ENCODE measurements around the gene MRPL51. TPM values are rescaled to one million over a fixed set of nuclear protein-coding genes. Genes with fewer than 3 reads are reported as not detected.

The MRPL51 gene
- total RNA-seq, 3 donors from 2014 or later: 58.5 to 72.1 (median 62.4) TPM

DNA sequence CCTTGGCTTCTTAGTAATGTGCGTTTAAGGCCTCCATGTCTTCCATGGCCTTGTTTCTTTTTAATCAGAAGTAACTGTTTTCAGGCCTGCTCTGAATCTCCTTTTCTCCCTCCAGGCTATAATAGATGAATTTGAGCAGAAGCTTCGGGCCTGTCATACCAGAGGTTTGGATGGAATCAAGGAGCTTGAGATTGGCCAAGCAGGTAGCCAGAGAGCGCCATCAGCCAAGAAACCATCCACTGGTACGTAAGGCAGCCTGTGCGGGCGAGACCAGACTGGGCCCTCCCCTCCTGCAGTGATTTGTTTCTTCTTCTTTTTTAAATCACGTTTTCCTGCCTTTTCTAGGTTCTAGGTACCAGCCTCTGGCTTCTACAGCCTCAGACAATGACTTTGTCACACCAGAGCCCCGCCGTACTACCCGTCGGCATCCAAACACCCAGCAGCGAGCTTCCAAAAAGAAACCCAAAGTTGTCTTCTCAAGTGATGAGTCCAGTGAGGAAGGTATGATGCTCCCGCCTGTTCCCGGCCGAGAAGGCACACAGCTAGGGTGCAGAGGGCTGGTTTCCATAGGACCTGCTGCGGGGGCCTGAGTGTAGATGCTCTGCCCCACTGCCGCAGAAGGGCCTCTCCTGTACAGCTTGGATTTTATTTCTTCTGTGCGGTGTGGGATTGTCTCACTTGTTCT, 37.7 kb upstream of the MRPL51 start:
- Histone ChIP-seq H3K4me3 (no peak overlapping the region), H3K9me3 (no peaks in the 10 kb centered on the region), H3K4me1 (peaks cover 2 to 19% of the 10 kb centered on the region in 2 donors), H3K36me3 (no peaks in the 10 kb centered on the region), H3K27me3 (no peaks in the 10 kb centered on the region), H3K27ac (no peak overlapping the region)
- intact Hi-C loops (cut with DNase I; ENCODE audit: low total_unique reads): loop anchor here (10.0 kb wide), 1 partner anchor 106 kb away; no protein-coding TSS in a partner anchor
- TF ChIP-seq POLR2AphosphoS5 (IDR thresholded peaks at IDR 0.05) (no peak), POLR2A (IDR thresholded peaks at IDR 0.05) (no peak)
- TF ChIP-seq, protein P1, sequence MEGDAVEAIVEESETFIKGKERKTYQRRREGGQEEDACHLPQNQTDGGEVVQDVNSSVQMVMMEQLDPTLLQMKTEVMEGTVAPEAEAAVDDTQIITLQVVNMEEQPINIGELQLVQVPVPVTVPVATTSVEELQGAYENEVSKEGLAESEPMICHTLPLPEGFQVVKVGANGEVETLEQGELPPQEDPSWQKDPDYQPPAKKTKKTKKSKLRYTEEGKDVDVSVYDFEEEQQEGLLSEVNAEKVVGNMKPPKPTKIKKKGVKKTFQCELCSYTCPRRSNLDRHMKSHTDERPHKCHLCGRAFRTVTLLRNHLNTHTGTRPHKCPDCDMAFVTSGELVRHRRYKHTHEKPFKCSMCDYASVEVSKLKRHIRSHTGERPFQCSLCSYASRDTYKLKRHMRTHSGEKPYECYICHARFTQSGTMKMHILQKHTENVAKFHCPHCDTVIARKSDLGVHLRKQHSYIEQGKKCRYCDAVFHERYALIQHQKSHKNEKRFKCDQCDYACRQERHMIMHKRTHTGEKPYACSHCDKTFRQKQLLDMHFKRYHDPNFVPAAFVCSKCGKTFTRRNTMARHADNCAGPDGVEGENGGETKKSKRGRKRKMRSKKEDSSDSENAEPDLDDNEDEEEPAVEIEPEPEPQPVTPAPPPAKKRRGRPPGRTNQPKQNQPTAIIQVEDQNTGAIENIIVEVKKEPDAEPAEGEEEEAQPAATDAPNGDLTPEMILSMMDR (IDR thresholded peaks at IDR 0.05): no peak
- DNase-seq (ENCODE audit: low spot score in 2 of 2): no peak

DNA sequence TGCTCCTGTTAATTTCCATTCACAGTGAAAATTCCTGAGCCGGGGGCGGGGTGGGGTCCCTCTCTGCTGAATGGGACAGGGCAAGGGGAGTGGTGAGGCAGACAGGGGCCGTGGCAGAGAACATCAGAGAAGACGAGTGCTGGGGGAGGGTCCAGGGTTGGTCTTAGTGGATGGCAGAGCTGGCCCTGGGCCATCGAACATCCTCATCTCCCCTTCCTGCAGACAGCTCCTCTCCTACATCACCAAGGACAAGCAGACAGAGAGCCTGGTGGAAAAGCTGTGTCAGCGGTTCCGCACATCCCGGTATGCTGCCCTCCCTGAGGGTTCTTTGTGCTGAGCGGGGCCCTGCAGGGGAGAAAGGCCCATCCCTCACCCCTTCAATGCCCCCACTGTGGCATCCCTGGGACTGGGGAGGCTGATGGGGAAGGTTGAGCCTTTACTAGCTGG, 36.3 kb upstream of the MRPL51 start:
- Histone ChIP-seq H3K9me3 (no peaks in the 10 kb centered on the region), H3K4me1 (peaks cover 0 to 17% of the 10 kb centered on the region in 2 donors), H3K4me3 (no peak overlapping the region), H3K27me3 (no peaks in the 10 kb centered on the region), H3K36me3 (no peaks in the 10 kb centered on the region), H3K27ac (peak overlapping the region; percentile 57 to 62)
- intact Hi-C loops (cut with DNase I; ENCODE audit: low total_unique reads): no loop called here
- DNase-seq (ENCODE audit: low spot score in 2 of 2): no peak
- TF ChIP-seq, protein P1 (IDR thresholded peaks at IDR 0.05): no peak
- TF ChIP-seq POLR2AphosphoS5 (IDR thresholded peaks at IDR 0.05) (no peak), POLR2A (IDR thresholded peaks at IDR 0.05) (no peak)

DNA sequence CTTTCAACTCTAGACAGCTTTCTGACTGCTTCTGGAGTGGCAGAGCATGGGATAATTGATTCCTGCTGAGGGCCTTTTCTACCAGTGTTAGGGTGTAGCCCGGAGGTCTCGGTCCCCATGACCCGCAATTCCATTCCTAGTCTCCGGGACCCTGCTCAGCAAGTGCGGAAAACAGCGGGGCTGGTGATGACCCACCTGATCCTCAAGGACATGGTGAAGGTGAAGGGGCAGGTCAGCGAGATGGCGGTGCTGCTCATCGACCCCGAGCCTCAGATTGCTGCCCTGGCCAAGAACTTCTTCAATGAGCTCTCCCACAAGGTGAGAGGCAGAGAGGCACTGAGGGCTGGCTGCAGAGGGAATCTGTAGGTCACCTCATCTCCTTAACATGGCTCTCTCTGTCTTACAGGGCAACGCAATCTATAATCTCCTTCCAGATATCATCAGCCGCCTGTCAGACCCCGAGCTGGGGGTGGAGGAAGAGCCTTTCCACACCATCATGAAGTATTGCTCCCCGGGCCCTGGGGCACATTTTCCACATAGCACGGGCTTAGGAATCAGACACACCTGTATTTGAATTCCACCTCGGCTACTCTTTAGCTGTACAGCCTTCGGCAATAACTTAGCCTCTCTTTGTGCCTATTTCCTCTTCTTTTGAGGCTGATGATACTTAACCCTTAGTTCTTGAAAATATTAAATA, 35.6 kb upstream of the MRPL51 start:
- no peaks in the 10 kb centered on the region for H3K9me3 ChIP-seq
- intact Hi-C loops (cut with DNase I; ENCODE audit: low total_unique reads): no loop called here
- peak in 1 of 2 donors; percentile 72 for DNase-seq (ENCODE audit: low spot score in 2 of 2)
- H3K27me3 ChIP-seq: no peaks in the 10 kb centered on the region
- peak overlapping the region; percentile 57 to 62 for H3K27ac ChIP-seq
- H3K4me1 ChIP-seq: peaks cover 0 to 17% of the 10 kb centered on the region in 2 donors
- no peak overlapping the region for H3K4me3 ChIP-seq
- no peaks in the 10 kb centered on the region for H3K36me3 ChIP-seq
- TF ChIP-seq, protein P1 (IDR thresholded peaks at IDR 0.05): no peak
- TF ChIP-seq POLR2AphosphoS5 (IDR thresholded peaks at IDR 0.05) (no peak), POLR2A (IDR thresholded peaks at IDR 0.05) (no peak)

DNA sequence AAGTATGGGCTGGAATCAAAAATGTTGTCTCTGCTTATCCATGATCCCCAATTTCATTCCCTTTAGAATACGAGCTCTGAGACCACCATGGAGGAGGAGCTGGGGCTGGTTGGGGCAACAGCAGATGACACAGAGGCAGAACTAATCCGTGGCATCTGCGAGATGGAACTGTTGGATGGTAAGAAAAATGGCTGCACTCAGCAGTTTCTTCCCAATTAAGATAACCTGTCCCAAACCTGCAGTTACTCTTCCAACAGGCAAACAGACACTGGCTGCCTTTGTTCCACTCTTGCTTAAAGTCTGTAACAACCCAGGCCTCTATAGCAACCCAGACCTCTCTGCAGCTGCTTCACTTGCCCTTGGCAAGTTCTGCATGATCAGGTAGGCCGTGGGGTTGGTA, 34.6 kb upstream of the MRPL51 start:
- no peak for TF ChIP-seq POLR2A (IDR thresholded peaks at IDR 0.05)
- TF ChIP-seq, protein P1 (IDR thresholded peaks at IDR 0.05): no peak
- no peak for TF ChIP-seq POLR2AphosphoS5 (IDR thresholded peaks at IDR 0.05)
- no peak for DNase-seq (ENCODE audit: low spot score in 2 of 2)
- H3K9me3 ChIP-seq: no peaks in the 10 kb centered on the region
- intact Hi-C loops (cut with DNase I; ENCODE audit: low total_unique reads): no loop called here
- H3K4me3 ChIP-seq: no peak overlapping the region
- no peaks in the 10 kb centered on the region for H3K36me3 ChIP-seq
- H3K27me3 ChIP-seq: no peaks in the 10 kb centered on the region
- peak overlapping the region; percentile 16 to 57 for H3K27ac ChIP-seq
- H3K4me1 ChIP-seq: peaks cover 0 to 12% of the 10 kb centered on the region in 2 donors
